CD4-positive, alpha-beta T cell (primary cell): Measurements from ENCODE around the gene AFAP1L1. TPM values are rescaled to one million over a fixed set of nuclear protein-coding genes. Genes with fewer than 3 reads are reported as not detected.

ENCODE experiments used
- ATAC-seq: fragments of 200-7000 bp; cut with Tn5 transposase; one replicate; pipeline ENCODE4 v1.10.0; 2022; ENCODE audit warnings: mild to moderate bottlenecking; ENCODE audit not compliant: poor library complexity
- CTCF ChIA-PET: fragments of 350-600 bp; sonication (Branson Sonifier 250); formaldehyde crosslinking; loops from one replicate; lab custom pipeline; 2021; ENCODE audit warnings: antibody characterized with exemption, inconsistent platforms; lab: Charles Lee
- POLR2A ChIA-PET: fragments of 350-600 bp; sonication (Branson Sonifier 250); formaldehyde crosslinking; loops from one replicate; lab custom pipeline; 2021; ENCODE audit warnings: antibody characterized with exemption, inconsistent platforms; lab: Charles Lee
- DNase-seq, 14 experiments: peaks; one replicate each; pipeline ENCODE4 v3.0.0-alpha.2; 2013 to 2020; ENCODE audit warnings: mixed read lengths in 2 of 14
- H3K27ac ChIP-seq, 2 donors: one replicate each; pipeline versions ENCODE4 v1.5.1 to v1.7.0; 2013; ENCODE audit warnings: low read length in 2 of 2, low read depth in 1 of 2, mild to moderate bottlenecking in 1 of 2
- H3K27me3 ChIP-seq, 2 experiments: 1 replicate in 1 of 2; 2 replicates in 1 of 2; pipeline versions ENCODE4 v1.6.1 to v1.7.0; 2013; ENCODE audit warnings: low read length in 2 of 2, control low read depth in 1 of 2, mild to moderate bottlenecking in 1 of 2, moderate library complexity in 1 of 2; ENCODE audit not compliant: insufficient read depth in 2 of 2, control insufficient read depth in 1 of 2
- H3K36me3 ChIP-seq: one replicate; pipeline ENCODE4 v1.6.1; 2013; ENCODE audit warnings: low read length, control low read depth; ENCODE audit not compliant: insufficient read depth
- H3K4me1 ChIP-seq: one replicate; pipeline ENCODE4 v1.6.1; 2013; ENCODE audit warnings: low read length, control low read depth; ENCODE audit not compliant: insufficient read depth
- H3K4me3 ChIP-seq: one replicate; pipeline ENCODE4 v1.5.1; 2013; ENCODE audit warnings: mild to moderate bottlenecking, low read length, moderate library complexity
- H3K9me3 ChIP-seq, 2 experiments: 1 replicate in 1 of 2; 2 replicates in 1 of 2; pipeline versions ENCODE4 v1.6.1 to v1.7.0; 2013; ENCODE audit warnings: low read length in 2 of 2, mild to moderate bottlenecking in 2 of 2, control low read depth in 1 of 2, moderate library complexity in 1 of 2; ENCODE audit not compliant: control insufficient read depth in 1 of 2, insufficient read depth in 1 of 2
- H3K27ac Mint-ChIP-seq: one replicate; pipeline ENCODE4 v1.8.0; 2020; ENCODE audit warnings: mixed read lengths
- H3K27me3 Mint-ChIP-seq: one replicate; pipeline ENCODE4 v1.8.0; 2021; ENCODE audit warnings: mixed read lengths
- H3K36me3 Mint-ChIP-seq: one replicate; pipeline ENCODE4 v1.8.0; 2021; ENCODE audit warnings: low read depth, mixed read lengths
- H3K4me1 Mint-ChIP-seq: one replicate; pipeline ENCODE4 v1.8.0; 2021; ENCODE audit warnings: low read depth, mixed read lengths
- H3K4me3 Mint-ChIP-seq: one replicate; pipeline ENCODE4 v1.8.0; 2020; ENCODE audit warnings: mild to moderate bottlenecking, mixed read lengths
- H3K9me3 Mint-ChIP-seq: one replicate; pipeline ENCODE4 v1.8.0; 2020; ENCODE audit warnings: mixed read lengths
- CTCF ChIP-seq: fragments of 200-600 bp; IDR thresholded peaks from one replicate; pipeline ENCODE4 v1.8.0; 2022; ENCODE audit warnings: antibody characterized with exemption, mild to moderate bottlenecking
- intact Hi-C, 2 experiments: fragments of 100-400 bp; cut with DNase I in 1 of 2; cut with micrococcal nuclease in 1 of 2; formaldehyde crosslinking; loops; one replicate each; pipeline versions ENCODE4 v1.15.1 to v1.9.0; 2023 to 2025; cut with DNase I, micrococcal nuclease
- total RNA-seq, 174 experiments: library from RNA in 2 of 174; stranded (reverse) in 2 of 174; gene quantifications; one replicate each; pipeline ENCODE4 v1.2.3 and lab custom pipeline; 2021 to 2026

The AFAP1L1 gene
- total RNA-seq, 2 experiments from 2014 or later = 0.47 to 0.56 TPM

GRCh38 chr5:149358294-149358651, 86.6 kb downstream of the AFAP1L1 start:
- Mint-ChIP-seq H3K4me1 (peaks cover 68% of the 10 kb centered on the region), H3K9me3 (no peaks in the 10 kb centered on the region), H3K4me3 (peak overlapping the region; percentile 94), H3K36me3 (peaks cover 54% of the 10 kb centered on the region), H3K27me3 (no peaks in the 10 kb centered on the region), H3K27ac (peak overlapping the region; percentile 91)
- Histone ChIP-seq H3K4me3 (peak overlapping the region; percentile 67), H3K27ac (peak overlapping the region; percentile 48 to 82), H3K9me3 (no peaks in the 10 kb centered on the region), H3K36me3 (peaks cover 32% of the 10 kb centered on the region), H3K4me1 (peaks cover 47% of the 10 kb centered on the region), H3K27me3 (no peaks in the 10 kb centered on the region)
- ATAC-seq (peak; percentile 35), DNase-seq (peak in 12 of 14 experiments; percentile 11 to 68 (median 28))
- intact Hi-C loops = loop anchor here (2.0 to 10.0 kb wide), 3 partner anchors 13 to 543 kb away; partner anchors contain the start of genes GRPEL2 (in 2 of the 2) and CSNK1A1 (in 1 of the 2)
- ChIA-PET CTCF (interaction anchor here (1.1 to 3.8 kb wide), 4 partner anchors 9 to 192 kb away, joined by 3 to 32 read pairs (median 12); partner anchors contain the start of genes CSNK1A1 and GRPEL2), POLR2A (interaction anchor here (0.9 to 8.0 kb wide), 13 partner anchors 9 to 975 kb away, joined by 3 to 194 read pairs (median 7); partner anchors contain the start of genes CSNK1A1, GRPEL2 and SLC26A2)
- no peak for TF ChIP-seq CTCF

GRCh38 chr5:149358868-149359495, 87.3 kb downstream of the AFAP1L1 start:
- H3K4me3 ChIP-seq = peak overlapping the region; percentile 67
- ATAC-seq = no peak
- peak in 1 of 14 experiments; percentile 35 for DNase-seq
- Mint-ChIP-seq H3K27me3 (no peaks in the 10 kb centered on the region), H3K9me3 (no peaks in the 10 kb centered on the region), H3K4me1 (peaks cover 63% of the 10 kb centered on the region), H3K27ac (peak overlapping the region; percentile 91), H3K36me3 (peaks cover 47% of the 10 kb centered on the region), H3K4me3 (peak overlapping the region; percentile 94)
- no peak overlapping the region for H3K27ac ChIP-seq
- H3K36me3 ChIP-seq = peaks cover 27% of the 10 kb centered on the region
- TF ChIP-seq CTCF = no peak
- CTCF ChIA-PET = interaction anchor here (3.8 kb wide), 1 partner anchor 8 kb away, joined by 32 read pairs; no protein-coding TSS in a partner anchor
- H3K4me1 ChIP-seq = peaks cover 47% of the 10 kb centered on the region
- no peaks in the 10 kb centered on the region for H3K9me3 ChIP-seq
- POLR2A ChIA-PET = interaction anchor here (1.3 to 8.0 kb wide), 7 partner anchors 9 to 192 kb away, joined by 7 to 194 read pairs (median 10); partner anchors contain the start of genes CSNK1A1 and GRPEL2
- intact Hi-C loops = loop anchor here (2.0 to 10.0 kb wide), 3 partner anchors 14 to 544 kb away; partner anchors contain the start of genes GRPEL2 (in 2 of the 2) and CSNK1A1 (in 1 of the 2)
- no peaks in the 10 kb centered on the region for H3K27me3 ChIP-seq

- peaks cover 44% of the 10 kb centered on the region for H3K36me3 Mint-ChIP-seq
- no peaks in the 10 kb centered on the region for H3K9me3 Mint-ChIP-seq
- no peaks in the 10 kb centered on the region for H3K9me3 ChIP-seq
- H3K27me3 Mint-ChIP-seq = no peaks in the 10 kb centered on the region
- H3K36me3 ChIP-seq = peaks cover 22% of the 10 kb centered on the region
- TF ChIP-seq CTCF = no peak
- no peak overlapping the region for H3K27ac ChIP-seq
- ChIA-PET POLR2A (interaction anchor here (1.0 to 8.0 kb wide), 5 partner anchors 8 to 190 kb away, joined by 3 to 194 read pairs (median 3); partner anchors contain the start of gene GRPEL2), CTCF (interaction anchor here (0.8 to 1.2 kb wide), 4 partner anchors 8 to 191 kb away, joined by 3 to 5 read pairs (median 3); partner anchors contain the start of gene CSNK1A1)
- H3K4me1 ChIP-seq = peaks cover 45% of the 10 kb centered on the region
- peaks cover 62% of the 10 kb centered on the region for H3K4me1 Mint-ChIP-seq
- H3K27ac Mint-ChIP-seq = peak overlapping the region; percentile 91
- no peak overlapping the region for H3K4me3 ChIP-seq
- DNase-seq = no peak
- H3K4me3 Mint-ChIP-seq = peak overlapping the region; percentile 86
- no peaks in the 10 kb centered on the region for H3K27me3 ChIP-seq
- intact Hi-C loops = no loop called here
- no peak for ATAC-seq
Observed at GRCh38 chr5:149360272-149360671, 88.6 kb downstream of the AFAP1L1 start.
